SKM-1 (cell line): ENCODE results near the gene SERTAD4.
"Not testable (repeated sequence)": the region's sequence is repeated elsewhere in the genome, so short reads cannot be mapped to it uniquely, and the experiment has no call there.

Experiments used
- DNase-seq: peaks from one replicate; lab custom pipeline; 2025; ENCODE audit not compliant: unreplicated experiment; lab: John Stamatoyannopoulos, UW

SERTAD4 gene

GRCh38 chr1:210232511-210233215, at the start of gene SERTAD4:
Gene SERTAD4, plus strand, starts transcription at chr1:210232796. Its CDS starts 5,165 bp downstream, at chr1:210237961.
- DNase-seq, result no peak

GRCh38 chr1:210185063-210185462, 47.5 kb upstream of the SERTAD4 start:
- DNase-seq, result no peak

- not testable (repeated sequence) for DNase-seq
Measured at GRCh38 chr1:210187849-210188606, 44.6 kb upstream of the SERTAD4 start.

- no peak for DNase-seq
Measured at GRCh38 chr1:210189426-210189825, 43.2 kb upstream of the SERTAD4 start.

GRCh38 chr1:210195635-210196160, 36.9 kb upstream of the SERTAD4 start:
- DNase-seq, result no peak

- DNase-seq, result not testable (repeated sequence)
Measured at GRCh38 chr1:210196266-210196665, 36.3 kb upstream of the SERTAD4 start.

GRCh38 chr1:210198840-210199239, 33.8 kb upstream of the SERTAD4 start:
- DNase-seq, result no peak

- DNase-seq, result no peak
Measured at GRCh38 chr1:210200124-210200736, 32.4 kb upstream of the SERTAD4 start.

GRCh38 chr1:210201681-210202080, 30.9 kb upstream of the SERTAD4 start:
- no peak for DNase-seq

GRCh38 chr1:210207597-210208450, 24.8 kb upstream of the SERTAD4 start:
- no peak for DNase-seq

GRCh38 chr1:210213335-210213734, 19.3 kb upstream of the SERTAD4 start:
- DNase-seq, result no peak

GRCh38 chr1:210214573-210215409, 17.8 kb upstream of the SERTAD4 start:
- DNase-seq, result no peak

- no peak for DNase-seq
Measured at GRCh38 chr1:210217482-210217881, 15.1 kb upstream of the SERTAD4 start.

- DNase-seq, result no peak
Measured at GRCh38 chr1:210218047-210218446, 14.5 kb upstream of the SERTAD4 start.

- no peak for DNase-seq
Measured at GRCh38 chr1:210222340-210223006, 10.1 kb upstream of the SERTAD4 start.

- no peak for DNase-seq
Measured at GRCh38 chr1:210223226-210223904, 9.2 kb upstream of the SERTAD4 start.

- DNase-seq, result no peak
Measured at GRCh38 chr1:210228158-210228557, 4.4 kb upstream of the SERTAD4 start.

- DNase-seq, result no peak
Measured at GRCh38 chr1:210230149-210230695, 2.4 kb upstream of the SERTAD4 start.
